Fibroblast of pulmonary artery (primary cell): ENCODE measurements around the gene CNTNAP2.

Source experiments
- DNase-seq: peaks from one replicate; pipeline ENCODE4 v3.0.0-alpha.2; 2010; ENCODE audit warnings: low read depth
- H3K4me3 ChIP-seq: replicated peaks from 2 replicates; pipeline ENCODE4 v1.5.1; 2011; ENCODE audit warnings: low read depth, mild to moderate bottlenecking, control low read depth, low read length, moderate library complexity
- TF ChIP-seq, protein P1 (sequence below): IDR thresholded peaks from 2 replicates; pipeline ENCODE4 v1.5.1; 2011; ENCODE audit warnings: mild to moderate bottlenecking, control low read depth, low read length, inconsistent platforms; ENCODE audit errors: missing control alignments

The CNTNAP2 gene

GRCh38 chr7:146681487-146681886, 564.9 kb downstream of the CNTNAP2 start:
- no peak overlapping the region for H3K4me3 ChIP-seq
- DNase-seq, result no peak
- TF ChIP-seq, protein P1, sequence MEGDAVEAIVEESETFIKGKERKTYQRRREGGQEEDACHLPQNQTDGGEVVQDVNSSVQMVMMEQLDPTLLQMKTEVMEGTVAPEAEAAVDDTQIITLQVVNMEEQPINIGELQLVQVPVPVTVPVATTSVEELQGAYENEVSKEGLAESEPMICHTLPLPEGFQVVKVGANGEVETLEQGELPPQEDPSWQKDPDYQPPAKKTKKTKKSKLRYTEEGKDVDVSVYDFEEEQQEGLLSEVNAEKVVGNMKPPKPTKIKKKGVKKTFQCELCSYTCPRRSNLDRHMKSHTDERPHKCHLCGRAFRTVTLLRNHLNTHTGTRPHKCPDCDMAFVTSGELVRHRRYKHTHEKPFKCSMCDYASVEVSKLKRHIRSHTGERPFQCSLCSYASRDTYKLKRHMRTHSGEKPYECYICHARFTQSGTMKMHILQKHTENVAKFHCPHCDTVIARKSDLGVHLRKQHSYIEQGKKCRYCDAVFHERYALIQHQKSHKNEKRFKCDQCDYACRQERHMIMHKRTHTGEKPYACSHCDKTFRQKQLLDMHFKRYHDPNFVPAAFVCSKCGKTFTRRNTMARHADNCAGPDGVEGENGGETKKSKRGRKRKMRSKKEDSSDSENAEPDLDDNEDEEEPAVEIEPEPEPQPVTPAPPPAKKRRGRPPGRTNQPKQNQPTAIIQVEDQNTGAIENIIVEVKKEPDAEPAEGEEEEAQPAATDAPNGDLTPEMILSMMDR, result no peak

- TF ChIP-seq, protein P1, result no peak
- peak; percentile 14 for DNase-seq
Observed at GRCh38 chr7:146683439-146683838, 566.8 kb downstream of the CNTNAP2 start.

DNA sequence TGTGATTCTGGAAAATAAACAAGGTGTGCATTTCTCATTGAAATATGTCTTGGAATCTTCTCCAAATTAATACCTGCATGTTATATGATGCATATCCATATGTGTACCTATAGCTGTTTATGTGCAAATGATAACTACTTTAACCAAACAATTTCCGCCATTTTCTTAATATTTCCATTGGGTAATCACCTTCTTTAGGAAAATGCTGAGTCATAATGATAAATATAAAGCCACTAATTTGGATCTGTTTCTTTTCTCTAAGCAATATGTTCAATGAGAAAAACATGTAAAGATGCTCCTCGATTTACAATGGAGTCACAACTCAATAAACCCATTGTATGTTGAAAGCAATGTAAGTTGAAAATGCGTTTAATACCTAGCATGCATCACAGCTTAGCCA, 574.4 kb downstream of the CNTNAP2 start:
- no peak for DNase-seq
- TF ChIP-seq, protein P1, result no peak
- H3K4me3 ChIP-seq, result no peak overlapping the region

More at GRCh38 chr7:146683439-146683838, 566.8 kb downstream of the CNTNAP2 start:
- no peak overlapping the region for H3K4me3 ChIP-seq

DNA sequence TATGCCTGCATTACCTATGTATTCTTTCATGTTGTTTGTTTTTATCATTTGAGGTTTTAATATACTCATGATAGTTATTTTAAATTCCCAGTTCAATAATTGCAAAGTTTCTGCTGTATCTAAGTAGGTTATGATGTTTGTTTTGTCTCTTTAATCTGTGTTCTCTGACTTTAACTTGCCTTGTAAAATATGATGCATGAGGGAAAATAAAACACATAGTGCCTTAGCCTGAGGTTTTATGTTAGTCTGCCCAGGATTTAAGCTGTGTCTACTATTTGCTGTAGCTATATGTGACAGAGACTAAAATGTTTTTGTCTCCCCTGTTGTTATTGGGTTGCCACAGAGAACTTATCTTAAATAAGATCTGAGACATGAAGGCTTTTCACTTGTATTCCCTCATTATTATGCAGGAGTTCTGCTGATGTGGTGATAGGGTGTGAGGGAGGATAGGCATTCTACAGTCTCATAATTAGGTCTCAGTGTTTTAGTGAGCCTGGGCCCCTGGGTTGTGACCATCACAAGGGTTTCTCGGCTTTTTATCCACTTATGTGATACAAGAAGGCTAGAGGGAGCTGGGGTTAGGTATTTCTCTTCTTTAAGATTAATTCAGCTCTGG, 582.5 kb downstream of the CNTNAP2 start:
- DNase-seq, result no peak
- no peak overlapping the region for H3K4me3 ChIP-seq
- TF ChIP-seq, protein P1, result no peak

- TF ChIP-seq, protein P1, result no peak
- no peak for DNase-seq
- no peak overlapping the region for H3K4me3 ChIP-seq
Observed at GRCh38 chr7:146700015-146700560, 583.5 kb downstream of the CNTNAP2 start.

DNA sequence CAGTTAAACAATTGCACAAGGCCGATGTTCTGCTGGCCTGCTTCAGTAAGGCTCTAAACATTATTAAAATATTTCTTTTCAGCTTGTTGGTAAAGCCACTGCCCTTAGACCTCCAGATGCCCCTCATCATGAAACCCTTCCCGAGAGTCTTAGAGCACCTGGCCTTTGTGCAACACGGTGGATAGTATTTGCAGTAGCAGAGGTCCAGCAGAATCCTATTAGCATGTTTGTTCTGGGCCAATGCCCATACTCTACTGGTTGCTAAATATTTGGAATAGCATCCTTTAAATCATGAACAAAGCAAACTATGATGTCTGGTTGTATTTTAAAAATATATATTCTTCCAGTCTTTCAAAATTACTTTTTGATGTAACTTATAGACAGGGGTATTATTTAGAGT, 584.6 kb downstream of the CNTNAP2 start:
- TF ChIP-seq, protein P1, result no peak
- H3K4me3 ChIP-seq, result no peak overlapping the region
- no peak for DNase-seq

GRCh38 chr7:146702898-146703297, 586.3 kb downstream of the CNTNAP2 start:
- no peak for DNase-seq
- TF ChIP-seq, protein P1, result no peak
- H3K4me3 ChIP-seq, result no peak overlapping the region
